ENCODE results near the gene FAM168B.

The FAM168B gene

DNA sequence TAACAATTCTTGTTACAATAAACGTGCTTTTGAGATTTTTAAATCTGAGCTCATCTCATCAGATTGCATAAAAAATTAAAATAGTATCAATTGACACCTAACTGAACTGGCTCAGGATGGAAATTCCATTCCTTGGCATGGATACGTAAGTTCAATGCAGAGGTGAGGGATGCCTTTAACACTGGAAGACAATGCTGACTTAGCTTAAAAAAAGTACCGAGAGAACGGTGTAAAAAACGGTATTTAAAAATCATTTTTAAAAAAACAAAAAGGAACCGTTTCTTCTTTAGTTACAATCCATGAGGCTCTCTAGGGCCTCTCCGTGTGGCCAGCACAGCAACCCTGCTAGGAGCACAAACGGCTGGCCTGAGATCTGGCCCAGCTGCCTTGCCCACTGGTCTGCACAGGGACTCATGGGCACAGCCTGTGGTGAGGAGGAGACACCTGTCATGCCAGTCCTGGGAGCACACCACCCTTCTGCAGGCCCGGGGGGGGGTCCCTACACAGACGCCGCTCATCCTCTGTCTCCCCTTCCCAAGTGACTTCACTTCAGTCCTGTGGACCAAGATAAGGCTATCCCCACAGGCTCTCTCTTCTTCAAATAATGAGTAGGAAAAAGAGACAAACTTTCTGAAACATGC is 45.2 kb downstream of the FAM168B start:
- no peak for TF ChIP-seq CTCF (IDR thresholded peaks at IDR 0.05)

GRCh38 chr2:131046918-131047652 is 46.2 kb downstream of the FAM168B start:
- TF ChIP-seq CTCF (IDR thresholded peaks at IDR 0.05): no peak

- no peak for TF ChIP-seq CTCF (IDR thresholded peaks at IDR 0.05)
Measured at GRCh38 chr2:131046028-131046917, 47.0 kb downstream of the FAM168B start.

DNA sequence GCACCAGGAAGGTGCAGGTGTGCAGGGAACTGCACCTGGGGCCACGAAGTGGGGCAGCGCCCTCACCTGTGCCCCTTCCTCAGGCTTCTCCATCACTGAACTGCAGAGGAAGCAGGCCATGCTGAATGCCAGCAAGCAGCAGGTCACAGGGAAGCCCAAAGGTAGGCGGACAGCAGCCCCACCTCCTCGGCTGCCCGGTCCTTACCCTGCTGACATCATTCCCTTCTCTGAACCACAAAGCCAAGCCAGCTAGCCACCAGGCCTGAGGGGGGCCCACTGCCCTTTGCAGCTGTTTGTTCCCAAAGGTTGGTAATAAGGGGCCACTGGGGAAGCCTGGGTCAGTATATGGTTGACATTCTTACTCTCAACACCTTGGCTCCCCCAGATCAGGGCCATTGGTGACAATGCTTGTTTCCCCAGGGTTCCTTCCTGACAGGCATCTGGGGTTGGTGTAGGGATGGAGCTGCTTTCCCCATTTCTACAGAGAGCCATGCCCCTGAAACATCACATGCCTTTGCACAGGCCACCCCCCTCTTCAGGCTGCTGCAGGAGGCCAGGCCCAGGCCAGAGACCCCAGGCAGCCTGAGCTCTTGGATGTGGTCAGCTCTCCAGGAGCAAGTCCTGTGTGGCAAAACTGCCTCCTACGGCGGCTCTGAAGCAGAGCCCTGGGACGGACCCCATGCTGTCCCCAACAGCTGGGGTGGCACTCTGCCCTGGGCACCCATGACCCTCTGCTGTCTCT is 47.8 kb downstream of the FAM168B start:
- no peak for TF ChIP-seq CTCF (IDR thresholded peaks at IDR 0.05)

GRCh38 chr2:131044757-131045150 is 48.5 kb downstream of the FAM168B start:
- no peak for TF ChIP-seq CTCF (IDR thresholded peaks at IDR 0.05)

GRCh38 chr2:131044075-131044756 is 49.0 kb downstream of the FAM168B start:
- no peak for TF ChIP-seq CTCF (IDR thresholded peaks at IDR 0.05)
